Mononuclear cell (primary cell): ENCODE data around the gene ANO4. TPM values are rescaled to one million over a fixed set of nuclear protein-coding genes. Genes with fewer than 3 reads are reported as not detected.

ENCODE experiments used
- total RNA-seq: library from RNA; depleted of rRNA; stranded (reverse); fragments of >200 nt; gene quantifications from one replicate; pipeline ENCODE4 v1.2.3, GENCODE V29; 2012

ANO4 gene
- total RNA-seq, 1 donor, result not detected

Other genes with a start within 250 kb of the ANO4 start
- gene GAS2L3, start 221.1 kb upstream of the ANO4 start, total RNA-seq, result 9.0 TPM